SK-N-SH (cell line): ENCODE measurements around the gene CD36.

Source experiments
- CTCF ChIP-seq: fragments of 200-600 bp; sonication (generic); IDR thresholded peaks from 2 replicates; pipeline ENCODE4 v1.6.1; 2017; ENCODE audit warnings: antibody characterized with exemption, mild to moderate bottlenecking, moderate library complexity
- GATA2 ChIP-seq: sonication (generic); formaldehyde crosslinking; IDR thresholded peaks from 2 replicates; pipeline ENCODE4 v1.5.0; 2020; ENCODE audit warnings: mild to moderate bottlenecking, missing genetic modification reagents
- TEAD4 ChIP-seq: IDR thresholded peaks from 2 replicates; pipeline ENCODE4 v1.4.0; 2012; ENCODE audit warnings: mild to moderate bottlenecking, borderline replicate concordance; ENCODE audit not compliant: insufficient read depth

GRCh38 chr7:80597875-80598274 is 40.6 kb upstream of the CD36 start:
- TF ChIP-seq GATA2 (CRISPR knock-in tag) (no peak), CTCF (no peak), TEAD4 (no peak)
